OCI-LY1 (cell line): ENCODE results near the gene AREL1.

Source experiments
- EZH2 ChIP-seq: fragments of 200-600 bp; sonication (generic), shearing (Covaris generic); IDR thresholded peaks from 2 replicates; pipeline ENCODE4 v1.8.0; 2017; ENCODE audit warnings: borderline replicate concordance, mixed run types, mild to moderate bottlenecking, antibody characterized with exemption, low read length, moderate library complexity, mixed read lengths
- TF ChIP-seq, protein P1 (sequence below): fragments of 200-600 bp; sonication (generic), shearing (Covaris generic); IDR thresholded peaks from 2 replicates; pipeline ENCODE4 v1.5.1; 2017; ENCODE audit warnings: mild to moderate bottlenecking, antibody characterized with exemption, low read length, moderate library complexity, mixed read lengths

DNA sequence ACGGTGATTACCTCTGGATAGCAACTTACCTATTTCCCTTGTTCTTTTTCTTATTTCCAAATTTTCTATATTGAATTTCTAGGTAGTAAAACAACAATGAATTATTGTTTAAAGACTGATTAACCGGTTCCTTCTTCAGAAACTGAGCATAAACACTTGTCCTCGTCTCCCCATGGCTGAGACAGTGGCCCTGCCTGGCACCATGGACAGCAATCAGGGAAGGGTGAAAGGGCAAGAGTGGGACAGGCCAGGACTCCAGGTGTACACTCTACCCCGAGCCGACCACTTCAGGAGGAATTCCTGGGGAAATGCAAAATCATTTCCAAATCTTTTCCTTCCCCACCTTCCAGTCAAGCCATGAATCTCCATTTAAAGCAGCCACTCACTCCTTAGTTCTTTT is 52.0 kb downstream of the AREL1 start:
- TF ChIP-seq, protein P1, sequence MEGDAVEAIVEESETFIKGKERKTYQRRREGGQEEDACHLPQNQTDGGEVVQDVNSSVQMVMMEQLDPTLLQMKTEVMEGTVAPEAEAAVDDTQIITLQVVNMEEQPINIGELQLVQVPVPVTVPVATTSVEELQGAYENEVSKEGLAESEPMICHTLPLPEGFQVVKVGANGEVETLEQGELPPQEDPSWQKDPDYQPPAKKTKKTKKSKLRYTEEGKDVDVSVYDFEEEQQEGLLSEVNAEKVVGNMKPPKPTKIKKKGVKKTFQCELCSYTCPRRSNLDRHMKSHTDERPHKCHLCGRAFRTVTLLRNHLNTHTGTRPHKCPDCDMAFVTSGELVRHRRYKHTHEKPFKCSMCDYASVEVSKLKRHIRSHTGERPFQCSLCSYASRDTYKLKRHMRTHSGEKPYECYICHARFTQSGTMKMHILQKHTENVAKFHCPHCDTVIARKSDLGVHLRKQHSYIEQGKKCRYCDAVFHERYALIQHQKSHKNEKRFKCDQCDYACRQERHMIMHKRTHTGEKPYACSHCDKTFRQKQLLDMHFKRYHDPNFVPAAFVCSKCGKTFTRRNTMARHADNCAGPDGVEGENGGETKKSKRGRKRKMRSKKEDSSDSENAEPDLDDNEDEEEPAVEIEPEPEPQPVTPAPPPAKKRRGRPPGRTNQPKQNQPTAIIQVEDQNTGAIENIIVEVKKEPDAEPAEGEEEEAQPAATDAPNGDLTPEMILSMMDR, result no peak
- TF ChIP-seq EZH2, result no peak
